GM12878 (cell line): Measurements from ENCODE around the gene SLC35E2B. TPM values are rescaled to one million over a fixed set of nuclear protein-coding genes. Genes with fewer than 3 reads are reported as not detected.
A peak's percentile ranks its signal among the peaks of the same experiment; 100 is the strongest.

Experiments
- BHLHE40 ChIP-seq, 2 experiments: fragments of 450-650 bp in 1 of 2; IDR thresholded peaks; 2 replicates each; pipeline ENCODE4 v1.6.1; 2011 to 2017; ENCODE audit warnings: low read depth in 2 of 2, borderline replicate concordance in 1 of 2, improper control_type of control experiment in 1 of 2, low read length in 1 of 2, mild to moderate bottlenecking in 1 of 2
- EED ChIP-seq: sonication (generic); IDR thresholded peaks from 2 replicates; pipeline ENCODE4 v1.6.1; 2016; ENCODE audit warnings: antibody characterized with exemption, low read depth
- EGR1 ChIP-seq, 2 experiments: IDR thresholded peaks; 1 replicate in 1 of 2; 2 replicates in 1 of 2; pipeline ENCODE4 v1.6.1; 2011 to 2012; ENCODE audit warnings: low read depth in 2 of 2, low read length in 2 of 2, borderline replicate concordance in 1 of 2, mild to moderate bottlenecking in 1 of 2, moderate library complexity in 1 of 2
- MTA2 ChIP-seq: fragments of 450-650 bp; IDR thresholded peaks from 2 replicates; pipeline ENCODE4 v1.6.1; 2016; ENCODE audit warnings: low read depth, mild to moderate bottlenecking, moderate library complexity
- NR2F1 ChIP-seq: fragments of 450-650 bp; conservative IDR thresholded peaks from 2 replicates; pipeline ENCODE4 v1.6.1; 2017; ENCODE audit warnings: mild to moderate bottlenecking
- SMC3 ChIP-seq: IDR thresholded peaks from 2 replicates; pipeline ENCODE4 v1.6.1; 2011; ENCODE audit warnings: low read length, improper control_type of control experiment, borderline replicate concordance
- ZNF217 ChIP-seq: fragments of 450-650 bp; IDR thresholded peaks from 2 replicates; pipeline ENCODE4 v1.6.1; 2017; ENCODE audit warnings: antibody characterized with exemption, mild to moderate bottlenecking
- polyA plus RNA-seq, 11 experiments: library from polyadenylated mRNA; depleted of rRNA in 4 of 11; unstranded in 6 of 11; stranded (reverse) in 5 of 11; fragments of >200 nt; fragmentation: Nextera tagmentation in 4 of 11; fragmentation: Illumina TruSeq in 1 of 11; extraction: Ambion mirVana in 4 of 11; extraction: Trizol in 1 of 11; gene quantifications; 1 replicate in 1 of 11; 2 replicates in 10 of 11; pipeline versions ENCODE4 v1.2.1 to v1.2.3, GENCODE V29; 2011 to 2016; ENCODE audit warnings: inconsistent platforms in 2 of 11, missing spikeins in 2 of 11, low read depth in 1 of 11
- total RNA-seq, 4 experiments: library from RNA; depleted of rRNA in 3 of 4; stranded (reverse); fragments of >200 nt in 3 of 4; fragmentation: Illumina TruSeq in 1 of 4; extraction: Trizol in 1 of 4; gene quantifications; 2 replicates each; pipeline versions ENCODE4 v1.2.1 to v1.2.3, GENCODE V29; 2013 to 2021
- TF ChIP-seq, protein P1 (sequence below): IDR thresholded peaks from 2 replicates; pipeline ENCODE4 v1.6.1; 2012; ENCODE audit warnings: low read depth, low read length, improper control_type of control experiment
- TF ChIP-seq, protein P2 (sequence below): fragments of 450-650 bp; formaldehyde crosslinking; IDR thresholded peaks from 2 replicates; pipeline ENCODE4 v1.4.0; 2022; ENCODE audit warnings: mild to moderate bottlenecking, moderate library complexity
- TF ChIP-seq, protein P3 (sequence below): fragments of 450-650 bp; IDR thresholded peaks from 2 replicates; pipeline ENCODE4 v1.6.1; 2016; ENCODE audit warnings: mild to moderate bottlenecking, moderate library complexity, borderline replicate concordance
- TF ChIP-seq, protein P4 (sequence below): fragments of 450-650 bp; formaldehyde crosslinking; IDR thresholded peaks from 2 replicates; pipeline ENCODE4 v1.4.0; 2020; ENCODE audit warnings: mild to moderate bottlenecking, moderate library complexity
- TF ChIP-seq, protein P5 (sequence below): fragments of 450-650 bp; IDR thresholded peaks from 2 replicates; pipeline ENCODE4 v1.6.1; 2018; ENCODE audit warnings: borderline replicate concordance, mild to moderate bottlenecking; ENCODE audit not compliant: partially characterized antibody

The SLC35E2B gene
- total and polyA plus RNA-seq, 10 of the 15 experiments (the other 5 are each of a cell fraction or from before 2014, with no cell fraction given) = 2.6 to 36.7 (median 18.6) TPM

DNA sequence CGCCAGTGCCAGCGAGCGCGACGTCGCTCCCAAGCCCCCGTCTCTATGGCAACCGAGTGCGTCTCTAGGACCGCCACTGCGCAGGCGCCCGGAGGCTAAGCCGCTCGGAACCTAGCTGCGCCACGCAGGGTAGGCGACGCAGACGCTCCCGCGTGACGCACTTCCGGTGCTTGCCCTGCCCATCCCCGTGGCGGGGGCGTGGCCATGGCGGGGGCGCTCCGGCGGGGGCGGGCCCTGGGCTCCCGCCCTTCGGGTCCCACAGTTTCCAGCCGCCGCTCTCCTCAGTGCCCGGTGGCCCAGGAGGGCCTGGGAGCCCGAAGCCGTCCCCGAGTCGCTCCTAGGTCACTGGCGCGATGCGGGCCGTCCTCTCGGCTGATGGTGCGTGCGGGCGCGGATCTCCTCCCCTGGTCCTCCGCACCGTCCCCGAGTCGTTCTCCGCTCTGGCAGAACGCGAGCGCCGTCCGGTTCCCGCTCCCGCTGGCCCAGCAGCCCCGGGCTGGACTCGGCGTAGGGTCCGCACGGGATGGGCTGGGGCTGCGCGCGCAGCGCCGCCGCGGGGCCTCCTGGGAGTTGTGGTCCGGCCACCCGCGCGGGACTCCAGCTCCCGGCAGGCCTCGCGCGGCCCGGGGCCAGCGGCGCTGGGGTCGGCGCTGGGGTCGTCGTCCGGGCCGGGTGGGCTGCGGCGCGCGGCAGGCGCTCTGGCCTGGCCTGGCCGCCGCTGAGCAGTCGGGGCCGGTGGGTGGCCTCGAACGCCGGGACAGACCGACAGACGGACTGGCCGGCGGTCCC lies 77.1 kb downstream of the SLC35E2B start, which contains the start of gene MIB2 (continued):
- TF ChIP-seq, protein P1, sequence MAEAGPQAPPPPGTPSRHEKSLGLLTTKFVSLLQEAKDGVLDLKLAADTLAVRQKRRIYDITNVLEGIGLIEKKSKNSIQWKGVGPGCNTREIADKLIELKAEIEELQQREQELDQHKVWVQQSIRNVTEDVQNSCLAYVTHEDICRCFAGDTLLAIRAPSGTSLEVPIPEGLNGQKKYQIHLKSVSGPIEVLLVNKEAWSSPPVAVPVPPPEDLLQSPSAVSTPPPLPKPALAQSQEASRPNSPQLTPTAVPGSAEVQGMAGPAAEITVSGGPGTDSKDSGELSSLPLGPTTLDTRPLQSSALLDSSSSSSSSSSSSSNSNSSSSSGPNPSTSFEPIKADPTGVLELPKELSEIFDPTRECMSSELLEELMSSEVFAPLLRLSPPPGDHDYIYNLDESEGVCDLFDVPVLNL = 0 out of 2 replicates have a peak, but pooled peaks have one; percentile 11
- no peak for TF ChIP-seq EED
- TF ChIP-seq, protein P2, sequence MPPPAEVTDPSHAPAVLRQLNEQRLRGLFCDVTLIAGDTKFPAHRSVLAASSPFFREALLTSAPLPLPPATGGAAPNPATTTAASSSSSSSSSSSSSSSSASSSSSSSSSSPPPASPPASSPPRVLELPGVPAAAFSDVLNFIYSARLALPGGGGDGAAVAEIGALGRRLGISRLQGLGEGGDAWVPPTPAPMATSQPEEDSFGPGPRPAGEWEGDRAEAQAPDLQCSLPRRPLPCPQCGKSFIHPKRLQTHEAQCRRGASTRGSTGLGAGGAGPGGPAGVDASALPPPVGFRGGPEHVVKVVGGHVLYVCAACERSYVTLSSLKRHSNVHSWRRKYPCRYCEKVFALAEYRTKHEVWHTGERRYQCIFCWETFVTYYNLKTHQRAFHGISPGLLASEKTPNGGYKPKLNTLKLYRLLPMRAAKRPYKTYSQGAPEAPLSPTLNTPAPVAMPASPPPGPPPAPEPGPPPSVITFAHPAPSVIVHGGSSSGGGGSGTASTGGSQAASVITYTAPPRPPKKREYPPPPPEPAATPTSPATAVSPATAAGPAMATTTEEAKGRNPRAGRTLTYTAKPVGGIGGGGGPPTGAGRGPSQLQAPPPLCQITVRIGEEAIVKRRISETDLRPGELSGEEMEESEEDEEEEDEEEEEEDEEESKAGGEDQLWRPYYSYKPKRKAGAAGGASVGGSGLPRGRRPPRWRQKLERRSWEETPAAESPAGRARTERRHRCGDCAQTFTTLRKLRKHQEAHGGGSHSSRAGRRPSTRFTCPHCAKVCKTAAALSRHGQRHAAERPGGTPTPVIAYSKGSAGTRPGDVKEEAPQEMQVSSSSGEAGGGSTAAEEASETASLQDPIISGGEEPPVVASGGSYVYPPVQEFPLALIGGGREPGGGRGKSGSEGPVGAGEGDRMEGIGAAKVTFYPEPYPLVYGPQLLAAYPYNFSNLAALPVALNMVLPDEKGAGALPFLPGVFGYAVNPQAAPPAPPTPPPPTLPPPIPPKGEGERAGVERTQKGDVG (CRISPR knock-in tag) = no peak
- TF ChIP-seq, protein P3, sequence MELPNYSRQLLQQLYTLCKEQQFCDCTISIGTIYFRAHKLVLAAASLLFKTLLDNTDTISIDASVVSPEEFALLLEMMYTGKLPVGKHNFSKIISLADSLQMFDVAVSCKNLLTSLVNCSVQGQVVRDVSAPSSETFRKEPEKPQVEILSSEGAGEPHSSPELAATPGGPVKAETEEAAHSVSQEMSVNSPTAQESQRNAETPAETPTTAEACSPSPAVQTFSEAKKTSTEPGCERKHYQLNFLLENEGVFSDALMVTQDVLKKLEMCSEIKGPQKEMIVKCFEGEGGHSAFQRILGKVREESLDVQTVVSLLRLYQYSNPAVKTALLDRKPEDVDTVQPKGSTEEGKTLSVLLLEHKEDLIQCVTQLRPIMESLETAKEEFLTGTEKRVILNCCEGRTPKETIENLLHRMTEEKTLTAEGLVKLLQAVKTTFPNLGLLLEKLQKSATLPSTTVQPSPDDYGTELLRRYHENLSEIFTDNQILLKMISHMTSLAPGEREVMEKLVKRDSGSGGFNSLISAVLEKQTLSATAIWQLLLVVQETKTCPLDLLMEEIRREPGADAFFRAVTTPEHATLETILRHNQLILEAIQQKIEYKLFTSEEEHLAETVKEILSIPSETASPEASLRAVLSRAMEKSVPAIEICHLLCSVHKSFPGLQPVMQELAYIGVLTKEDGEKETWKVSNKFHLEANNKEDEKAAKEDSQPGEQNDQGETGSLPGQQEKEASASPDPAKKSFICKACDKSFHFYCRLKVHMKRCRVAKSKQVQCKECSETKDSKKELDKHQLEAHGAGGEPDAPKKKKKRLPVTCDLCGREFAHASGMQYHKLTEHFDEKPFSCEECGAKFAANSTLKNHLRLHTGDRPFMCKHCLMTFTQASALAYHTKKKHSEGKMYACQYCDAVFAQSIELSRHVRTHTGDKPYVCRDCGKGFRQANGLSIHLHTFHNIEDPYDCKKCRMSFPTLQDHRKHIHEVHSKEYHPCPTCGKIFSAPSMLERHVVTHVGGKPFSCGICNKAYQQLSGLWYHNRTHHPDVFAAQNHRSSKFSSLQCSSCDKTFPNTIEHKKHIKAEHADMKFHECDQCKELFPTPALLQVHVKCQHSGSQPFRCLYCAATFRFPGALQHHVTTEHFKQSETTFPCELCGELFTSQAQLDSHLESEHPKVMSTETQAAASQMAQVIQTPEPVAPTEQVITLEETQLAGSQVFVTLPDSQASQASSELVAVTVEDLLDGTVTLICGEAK = peak; percentile 85
- TF ChIP-seq EGR1 (IDR thresholded peaks at IDR 0.05; ENCODE audit: borderline replicate concordance in 1 of 2, low read depth in 2 of 2, low read length in 2 of 2) = peak in 1 of 2 experiments; percentile 97; a peak in 2 of 3 replicates
- TF ChIP-seq MTA2 = no peak
- TF ChIP-seq, protein P4, sequence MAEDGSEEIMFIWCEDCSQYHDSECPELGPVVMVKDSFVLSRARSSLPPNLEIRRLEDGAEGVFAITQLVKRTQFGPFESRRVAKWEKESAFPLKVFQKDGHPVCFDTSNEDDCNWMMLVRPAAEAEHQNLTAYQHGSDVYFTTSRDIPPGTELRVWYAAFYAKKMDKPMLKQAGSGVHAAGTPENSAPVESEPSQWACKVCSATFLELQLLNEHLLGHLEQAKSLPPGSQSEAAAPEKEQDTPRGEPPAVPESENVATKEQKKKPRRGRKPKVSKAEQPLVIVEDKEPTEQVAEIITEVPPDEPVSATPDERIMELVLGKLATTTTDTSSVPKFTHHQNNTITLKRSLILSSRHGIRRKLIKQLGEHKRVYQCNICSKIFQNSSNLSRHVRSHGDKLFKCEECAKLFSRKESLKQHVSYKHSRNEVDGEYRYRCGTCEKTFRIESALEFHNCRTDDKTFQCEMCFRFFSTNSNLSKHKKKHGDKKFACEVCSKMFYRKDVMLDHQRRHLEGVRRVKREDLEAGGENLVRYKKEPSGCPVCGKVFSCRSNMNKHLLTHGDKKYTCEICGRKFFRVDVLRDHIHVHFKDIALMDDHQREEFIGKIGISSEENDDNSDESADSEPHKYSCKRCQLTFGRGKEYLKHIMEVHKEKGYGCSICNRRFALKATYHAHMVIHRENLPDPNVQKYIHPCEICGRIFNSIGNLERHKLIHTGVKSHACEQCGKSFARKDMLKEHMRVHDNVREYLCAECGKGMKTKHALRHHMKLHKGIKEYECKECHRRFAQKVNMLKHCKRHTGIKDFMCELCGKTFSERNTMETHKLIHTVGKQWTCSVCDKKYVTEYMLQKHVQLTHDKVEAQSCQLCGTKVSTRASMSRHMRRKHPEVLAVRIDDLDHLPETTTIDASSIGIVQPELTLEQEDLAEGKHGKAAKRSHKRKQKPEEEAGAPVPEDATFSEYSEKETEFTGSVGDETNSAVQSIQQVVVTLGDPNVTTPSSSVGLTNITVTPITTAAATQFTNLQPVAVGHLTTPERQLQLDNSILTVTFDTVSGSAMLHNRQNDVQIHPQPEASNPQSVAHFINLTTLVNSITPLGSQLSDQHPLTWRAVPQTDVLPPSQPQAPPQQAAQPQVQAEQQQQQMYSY (CRISPR knock-in tag) = no peak
- TF ChIP-seq NR2F1 = peak; percentile 94
- TF ChIP-seq SMC3 = no peak
- peak; percentile 55 to 92; a peak in 3 of 4 replicates for TF ChIP-seq BHLHE40 (IDR thresholded peaks at IDR 0.05; ENCODE audit: borderline replicate concordance in 1 of 2, low read depth in 2 of 2, low read length in 1 of 2)
- TF ChIP-seq, protein P5, sequence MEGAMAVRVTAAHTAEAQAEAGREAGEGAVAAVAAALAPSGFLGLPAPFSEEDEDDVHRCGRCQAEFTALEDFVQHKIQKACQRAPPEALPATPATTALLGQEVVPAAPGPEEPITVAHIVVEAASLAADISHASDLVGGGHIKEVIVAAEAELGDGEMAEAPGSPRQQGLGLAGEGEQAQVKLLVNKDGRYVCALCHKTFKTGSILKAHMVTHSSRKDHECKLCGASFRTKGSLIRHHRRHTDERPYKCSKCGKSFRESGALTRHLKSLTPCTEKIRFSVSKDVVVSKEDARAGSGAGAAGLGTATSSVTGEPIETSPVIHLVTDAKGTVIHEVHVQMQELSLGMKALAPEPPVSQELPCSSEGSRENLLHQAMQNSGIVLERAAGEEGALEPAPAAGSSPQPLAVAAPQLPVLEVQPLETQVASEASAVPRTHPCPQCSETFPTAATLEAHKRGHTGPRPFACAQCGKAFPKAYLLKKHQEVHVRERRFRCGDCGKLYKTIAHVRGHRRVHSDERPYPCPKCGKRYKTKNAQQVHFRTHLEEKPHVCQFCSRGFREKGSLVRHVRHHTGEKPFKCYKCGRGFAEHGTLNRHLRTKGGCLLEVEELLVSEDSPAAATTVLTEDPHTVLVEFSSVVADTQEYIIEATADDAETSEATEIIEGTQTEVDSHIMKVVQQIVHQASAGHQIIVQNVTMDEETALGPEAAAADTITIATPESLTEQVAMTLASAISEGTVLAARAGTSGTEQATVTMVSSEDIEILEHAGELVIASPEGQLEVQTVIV = peak; percentile 40
- 0 out of 2 replicates have a peak, but pooled peaks have one; percentile 50 for TF ChIP-seq ZNF217
